Measurements from ENCODE around the gene CCDC181. TPM values are rescaled to one million over a fixed set of nuclear protein-coding genes. Genes with fewer than 3 reads are reported as not detected.

The CCDC181 gene
- total and polyA plus RNA-seq, 2 of the 8 experiments (the other 6 are each of a cell fraction or from before 2014, with no cell fraction given) = 1.2 to 3.7 TPM

- Histone ChIP-seq H3K9ac (replicated peaks in 1 of 4; ENCODE audit: extremely low read depth in 1 of 4, low read depth in 3 of 4, low read length in 3 of 4) (no peak overlapping the region), H2BK20ac (ENCODE audit: low read length) (no peak overlapping the region), H2BK15ac (ENCODE audit: low read length) (no peak overlapping the region), H3K4me2 (ENCODE audit: insufficient read depth in 1 of 2, low read depth in 2 of 2, low read length in 2 of 2) (no peak overlapping the region), H3K56ac (replicated peaks; ENCODE audit: insufficient read length, low read depth, low read length) (no peak overlapping the region), H3K79me2 (ENCODE audit: control insufficient read depth in 1 of 2, insufficient read depth in 2 of 2, low read length in 2 of 2) (no peaks in the 10 kb centered on the region), H3K4ac (replicated peaks; ENCODE audit: insufficient read length, low read depth, low read length) (no peak overlapping the region), H3K9me3 (ENCODE audit: insufficient read depth in 2 of 2, low read depth in 1 of 2, low read length in 1 of 2) (no peaks in the 10 kb centered on the region), H4K5ac (ENCODE audit: insufficient read length, low read depth, low read length) (no peak overlapping the region), H4K20me1 (replicated peaks in 1 of 2; ENCODE audit: control insufficient read depth in 1 of 2, insufficient read depth in 2 of 2, low read length in 2 of 2) (no peaks in the 10 kb centered on the region), H3K18ac (ENCODE audit: extremely low read depth, low read length) (no peak overlapping the region), H3K36me3 (ENCODE audit: control insufficient read depth in 2 of 4, insufficient read depth in 4 of 4, low read length in 3 of 4) (no peaks in the 10 kb centered on the region), H3K4me1 (replicated peaks in 1 of 4; ENCODE audit: control insufficient read depth in 3 of 4, insufficient read depth in 4 of 4, low read length in 3 of 4) (no peaks in the 10 kb centered on the region), H2AK5ac (ENCODE audit: low read depth, low read length) (no peak overlapping the region), H3K14ac (ENCODE audit: insufficient read length) (no peak overlapping the region), H2AFZ (ENCODE audit: low read length) (no peak overlapping the region), H4K8ac (ENCODE audit: extremely low read depth, insufficient read depth, low read length) (no peak overlapping the region), H3K79me1 (ENCODE audit: low read depth, low read length) (no peaks in the 10 kb centered on the region), H4K91ac (replicated peaks; ENCODE audit: insufficient read length, low read length) (no peak overlapping the region), H3K27ac (ENCODE audit: low read depth, low read length) (no peak overlapping the region), H3K23me2 (ENCODE audit: low read depth, low read length) (no peaks in the 10 kb centered on the region), H3K27me3 (replicated peaks in 1 of 4; ENCODE audit: control insufficient read depth in 3 of 4, extremely low read depth in 1 of 4, insufficient read depth in 3 of 4, low read length in 3 of 4) (no peaks in the 10 kb centered on the region), H2BK12ac (ENCODE audit: low read depth, low read length) (no peak overlapping the region), H2BK5ac (ENCODE audit: low read depth, low read length) (no peak overlapping the region), H3K23ac (ENCODE audit: insufficient read length) (no peak overlapping the region), H3K4me3 (ENCODE audit: extremely low read depth in 1 of 4, insufficient read depth in 2 of 4, low read depth in 3 of 4, low read length in 4 of 4) (no peak overlapping the region), H2BK120ac (replicated peaks; ENCODE audit: low read depth, low read length) (no peak overlapping the region)
- ChIA-PET CTCF (ENCODE audit: partially characterized antibody) (interaction anchor here (0.6 to 2.0 kb wide), 5 partner anchors 9 to 1743 kb away, joined by 3 to 6 read pairs (median 3); no protein-coding TSS in a partner anchor), POLR2A (ENCODE audit: partially characterized antibody) (no interaction called here)
- WGBS, 2 experiments (ENCODE audit: extremely low coverage in 1 of 2, insufficient coverage in 1 of 2, insufficient read length in 1 of 2, insufficient replicate concordance in 2 of 2, low coverage in 1 of 2, low lambda C conversion rate in 2 of 2, missing lambda C conversion rate in 1 of 2) = 100% methylated on average over 1 of the region's 1 CpG; no CpG with 5 or more reads in 1 of the 2 experiments
- DNase-seq (ENCODE audit: low read depth in 1 of 2, low spot score in 2 of 2) = no peak
- no peak for FAIRE-seq
- TF ChIP-seq PHF8 (conservative IDR thresholded peaks at IDR 0.05; ENCODE audit: low read depth, low read length) (no peak), ZNF274 (IDR thresholded peaks at IDR 0.05; ENCODE audit: borderline replicate concordance, extremely low read depth, low read length) (no peak), KDM1A (IDR thresholded peaks at IDR 0.05; ENCODE audit: borderline replicate concordance, low read length) (no peak)
Measured at GRCh38 chr1:169451218-169451824, 24.0 kb upstream of the CCDC181 start.
